ENCODE data around the gene KCNH6.

Gene KCNH6

GRCh38 chr17:63519116-63519881 is 3.9 kb upstream of the KCNH6 start:
- TF ChIP-seq CTCF (IDR thresholded peaks at IDR 0.05; ENCODE audit: low read depth, low read length, missing control alignments) = no peak
- no peak overlapping the region for H3K4me3 ChIP-seq (ENCODE audit: low read depth, low read length)

GRCh38 chr17:63519972-63520882 is 2.9 kb upstream of the KCNH6 start:
- TF ChIP-seq CTCF (IDR thresholded peaks at IDR 0.05; ENCODE audit: low read depth, low read length, missing control alignments) = no peak
- no peak overlapping the region for H3K4me3 ChIP-seq (ENCODE audit: low read depth, low read length)
- DNase-seq (ENCODE audit: low read depth) = no peak

More at GRCh38 chr17:63519116-63519881, 3.9 kb upstream of the KCNH6 start:
- no peak for DNase-seq (ENCODE audit: low read depth)

GRCh38 chr17:63524051-63524450 is 893 bp downstream of the KCNH6 start:
- DNase-seq (ENCODE audit: low read depth) = no peak
- no peak for TF ChIP-seq CTCF (IDR thresholded peaks at IDR 0.05; ENCODE audit: low read depth, low read length, missing control alignments)
- H3K4me3 ChIP-seq (ENCODE audit: low read depth, low read length) = no peak overlapping the region

GRCh38 chr17:63525190-63525946 is 2.2 kb downstream of the KCNH6 start:
- TF ChIP-seq CTCF (IDR thresholded peaks at IDR 0.05; ENCODE audit: low read depth, low read length, missing control alignments) = no peak
- H3K4me3 ChIP-seq (ENCODE audit: low read depth, low read length) = no peak overlapping the region
- no peak for DNase-seq (ENCODE audit: low read depth)

- H3K4me3 ChIP-seq (ENCODE audit: low read depth, low read length) = no peak overlapping the region
- no peak for DNase-seq (ENCODE audit: low read depth)
- TF ChIP-seq CTCF (IDR thresholded peaks at IDR 0.05; ENCODE audit: low read depth, low read length, missing control alignments) = no peak
Measured at GRCh38 chr17:63526861-63527260, 3.7 kb downstream of the KCNH6 start.

GRCh38 chr17:63528183-63528582 is 5.0 kb downstream of the KCNH6 start:
- TF ChIP-seq CTCF (IDR thresholded peaks at IDR 0.05; ENCODE audit: low read depth, low read length, missing control alignments) = no peak
- no peak overlapping the region for H3K4me3 ChIP-seq (ENCODE audit: low read depth, low read length)
- no peak for DNase-seq (ENCODE audit: low read depth)
